ENCODE results near the gene ITGAD.

The ITGAD gene

GRCh38 chr16:31393056-31393455 lies at the start of gene ITGAD:
TSS of gene ITGAD (plus strand) at chr16:31393335. CDS start at chr16:31393361, 26 bp downstream.
- ChIA-PET CTCF (interaction anchor here (1.0 to 1.4 kb wide), 3 partner anchors 9 to 17 kb away, joined by 3 read pairs; no protein-coding TSS in a partner anchor), POLR2A (no interaction called here)
- DNase-seq (ENCODE audit: extremely low spot score), result no peak
- TF ChIP-seq CTCF (IDR thresholded peaks at IDR 0.05; ENCODE audit: control extremely low read depth, extremely low read depth, low read depth, missing control alignments), result no peak

GRCh38 chr16:31344712-31345111 lies 48.4 kb upstream of the ITGAD start:
- TF ChIP-seq CTCF (IDR thresholded peaks at IDR 0.05; ENCODE audit: control extremely low read depth, extremely low read depth, low read depth, missing control alignments), result no peak
- ChIA-PET CTCF (interaction anchor here (1.1 to 1.5 kb wide), 3 partner anchors 12 to 116 kb away, joined by 3 to 7 read pairs (median 4); no protein-coding TSS in a partner anchor), POLR2A (interaction anchor here (1.2 kb wide), 1 partner anchor 165 kb away, joined by 4 read pairs; the partner anchor contains the start of gene FUS)
- DNase-seq (ENCODE audit: extremely low spot score), result peak; percentile 74

- no peak for DNase-seq (ENCODE audit: extremely low spot score)
- no peak for TF ChIP-seq CTCF (IDR thresholded peaks at IDR 0.05; ENCODE audit: control extremely low read depth, extremely low read depth, low read depth, missing control alignments)
- CTCF ChIA-PET, result no interaction called here
- POLR2A ChIA-PET, result interaction anchor here (0.5 kb wide), 1 partner anchor 168 kb away, joined by 3 read pairs; the partner anchor contains the start of gene FUS
These were observed 45.7 kb upstream of the ITGAD start for GRCh38 chr16:31347445-31347844.

- POLR2A ChIA-PET, result interaction anchor here (0.6 kb wide), 1 partner anchor 91 kb away, joined by 3 read pairs; no protein-coding TSS in a partner anchor
- CTCF ChIA-PET, result no interaction called here
- no peak for TF ChIP-seq CTCF (IDR thresholded peaks at IDR 0.05; ENCODE audit: control extremely low read depth, extremely low read depth, low read depth, missing control alignments)
- no peak for DNase-seq (ENCODE audit: extremely low spot score)
These were observed 44.6 kb upstream of the ITGAD start for GRCh38 chr16:31348579-31348978.

GRCh38 chr16:31350275-31351005 lies 42.7 kb upstream of the ITGAD start:
- TF ChIP-seq CTCF (IDR thresholded peaks at IDR 0.05; ENCODE audit: control extremely low read depth, extremely low read depth, low read depth, missing control alignments), result no peak
- CTCF ChIA-PET, result no interaction called here
- POLR2A ChIA-PET, result no interaction called here
- DNase-seq (ENCODE audit: extremely low spot score), result no peak

- ChIA-PET POLR2A (no interaction called here), CTCF (interaction anchor here (1.1 kb wide), 1 partner anchor 31 kb away, joined by 3 read pairs; no protein-coding TSS in a partner anchor)
- no peak for TF ChIP-seq CTCF (IDR thresholded peaks at IDR 0.05; ENCODE audit: control extremely low read depth, extremely low read depth, low read depth, missing control alignments)
- DNase-seq (ENCODE audit: extremely low spot score), result no peak
These were observed 41.7 kb upstream of the ITGAD start for GRCh38 chr16:31351246-31351941.
